Subcutaneous adipose tissue (tissue), 4 donors: ENCODE results near the gene RAB6B. TPM values are rescaled to one million over a fixed set of nuclear protein-coding genes. Genes with fewer than 3 reads are reported as not detected.

Experiments used
- CTCF ChIP-seq: fragments of 450-650 bp; IDR thresholded peaks from one replicate; pipeline ENCODE4 v1.5.1; 2016; ENCODE audit warnings: low read depth, mild to moderate bottlenecking, control low read depth, antibody characterized with exemption, moderate library complexity
- total RNA-seq, 4 donors: library from RNA; depleted of rRNA; stranded (reverse); fragments of >200 nt; gene quantifications; one replicate each; pipeline ENCODE4 v1.1.0, GENCODE V29; 2016

Gene RAB6B
- total RNA-seq, 4 donors from 2014 or later, result 5.5 to 14.2 (median 6.1) TPM

GRCh38 chr3:133851931-133852330, 43.8 kb downstream of the RAB6B start:
- TF ChIP-seq CTCF, result no peak

DNA sequence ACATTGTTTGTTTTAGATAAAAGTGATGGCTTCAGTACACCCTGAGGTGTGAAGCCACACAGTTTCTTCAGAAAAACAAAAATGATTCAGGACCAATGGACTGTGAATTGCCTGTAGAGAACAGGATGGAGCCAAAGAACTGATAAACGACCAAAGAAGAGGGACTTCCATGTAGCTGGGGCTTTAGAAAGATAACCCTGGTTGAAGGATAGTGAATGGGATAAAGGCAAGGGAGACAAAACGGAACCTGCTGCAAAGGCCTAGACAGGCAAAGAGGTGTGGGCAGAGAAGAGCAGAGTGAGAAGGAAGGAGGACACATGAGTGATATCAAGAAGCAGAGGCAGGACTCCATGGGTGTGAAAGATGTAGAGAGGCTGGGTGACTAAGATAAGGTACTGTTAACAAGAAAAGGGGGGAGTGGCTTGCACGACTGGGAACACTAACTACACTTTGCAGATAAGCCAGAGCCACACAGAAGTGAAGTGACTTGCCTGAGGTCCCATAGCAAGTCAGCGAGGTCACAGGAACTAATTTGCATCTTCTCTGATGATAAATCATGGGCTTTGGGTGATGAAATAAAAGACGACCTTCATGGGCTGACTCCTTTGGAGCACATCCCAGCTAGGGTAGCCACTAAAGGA, 44.3 kb downstream of the RAB6B start:
- TF ChIP-seq CTCF, result no peak

DNA sequence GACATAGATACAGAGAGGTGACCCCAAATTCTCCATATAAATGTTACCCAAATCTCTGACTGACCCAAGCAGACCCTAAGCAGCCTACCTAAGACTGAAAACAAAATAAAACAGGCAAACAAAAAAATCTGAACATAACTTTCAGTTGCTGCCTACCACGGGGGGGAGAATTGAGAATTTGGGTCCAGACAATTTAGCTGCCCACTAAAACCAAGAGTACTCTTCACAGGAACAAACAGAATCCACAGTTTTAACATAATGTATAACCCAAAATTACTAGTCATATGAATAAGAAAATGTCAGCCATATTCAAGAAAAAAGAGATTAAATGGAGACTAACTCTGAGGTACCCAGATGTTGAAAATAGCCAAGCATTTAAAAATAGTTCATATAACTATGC, 45.6 kb downstream of the RAB6B start:
- no peak for TF ChIP-seq CTCF

GRCh38 chr3:133849346-133849745, 46.3 kb downstream of the RAB6B start:
- no peak for TF ChIP-seq CTCF

GRCh38 chr3:133845127-133845526, 50.6 kb downstream of the RAB6B start:
- no peak for TF ChIP-seq CTCF

- TF ChIP-seq CTCF, result no peak
Observed at GRCh38 chr3:133843634-133844033, 52.0 kb downstream of the RAB6B start.

GRCh38 chr3:133842158-133842557, 53.5 kb downstream of the RAB6B start:
- no peak for TF ChIP-seq CTCF
